Measurements from ENCODE around the gene JOSD1.

DNA sequence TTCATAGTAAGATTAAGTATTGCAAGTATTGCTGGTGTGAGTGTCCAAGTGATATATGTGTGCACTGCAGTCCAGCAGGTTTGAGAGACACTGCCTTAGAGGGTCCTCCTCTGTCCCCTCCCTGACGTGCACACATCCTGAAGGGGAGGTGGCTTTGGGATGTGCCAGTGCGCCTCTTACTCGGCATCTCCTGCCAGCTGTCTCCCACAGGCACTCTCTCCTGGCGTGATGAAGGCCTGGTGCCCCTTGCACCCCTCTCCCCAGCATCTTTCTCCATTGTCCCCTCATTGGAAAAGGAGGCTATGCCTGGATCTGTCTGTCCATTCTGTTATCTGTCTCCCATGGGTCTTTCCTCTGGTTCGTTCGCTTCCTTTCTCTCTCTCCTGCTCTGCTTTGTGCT is 29.2 kb upstream of the JOSD1 start:
- TF ChIP-seq ESRRA (IDR thresholded peaks at IDR 0.05; ENCODE audit: low read length) (no peak), RCOR1 (conservative IDR thresholded peaks at IDR 0.05; ENCODE audit: low read depth, low read length) (no peak), EP300 (IDR thresholded peaks at IDR 0.05; ENCODE audit: borderline replicate concordance in 1 of 2, control insufficient read depth in 1 of 2, low read depth in 2 of 2, low read length in 2 of 2) (no peak), JUND (IDR thresholded peaks at IDR 0.05; ENCODE audit: low read depth, low read length) (no peak), POLR2A (IDR thresholded peaks at IDR 0.05; ENCODE audit: low read depth, low read length) (no peak), JUNB (IDR thresholded peaks at IDR 0.05) (no peak), YY1 (IDR thresholded peaks at IDR 0.05; ENCODE audit: low read depth, low read length) (no peak), NR2C1 (IDR thresholded peaks at IDR 0.05) (no peak), HDAC6 (IDR thresholded peaks at IDR 0.05; ENCODE audit: unreplicated experiment) (no peak)
- TF ChIP-seq, protein P1, sequence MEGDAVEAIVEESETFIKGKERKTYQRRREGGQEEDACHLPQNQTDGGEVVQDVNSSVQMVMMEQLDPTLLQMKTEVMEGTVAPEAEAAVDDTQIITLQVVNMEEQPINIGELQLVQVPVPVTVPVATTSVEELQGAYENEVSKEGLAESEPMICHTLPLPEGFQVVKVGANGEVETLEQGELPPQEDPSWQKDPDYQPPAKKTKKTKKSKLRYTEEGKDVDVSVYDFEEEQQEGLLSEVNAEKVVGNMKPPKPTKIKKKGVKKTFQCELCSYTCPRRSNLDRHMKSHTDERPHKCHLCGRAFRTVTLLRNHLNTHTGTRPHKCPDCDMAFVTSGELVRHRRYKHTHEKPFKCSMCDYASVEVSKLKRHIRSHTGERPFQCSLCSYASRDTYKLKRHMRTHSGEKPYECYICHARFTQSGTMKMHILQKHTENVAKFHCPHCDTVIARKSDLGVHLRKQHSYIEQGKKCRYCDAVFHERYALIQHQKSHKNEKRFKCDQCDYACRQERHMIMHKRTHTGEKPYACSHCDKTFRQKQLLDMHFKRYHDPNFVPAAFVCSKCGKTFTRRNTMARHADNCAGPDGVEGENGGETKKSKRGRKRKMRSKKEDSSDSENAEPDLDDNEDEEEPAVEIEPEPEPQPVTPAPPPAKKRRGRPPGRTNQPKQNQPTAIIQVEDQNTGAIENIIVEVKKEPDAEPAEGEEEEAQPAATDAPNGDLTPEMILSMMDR (IDR thresholded peaks at IDR 0.05 in 2 of 3, conservative IDR thresholded peaks at IDR 0.05 in 1 of 3; ENCODE audit: control insufficient read depth in 2 of 3, extremely low read depth in 1 of 3, insufficient read depth in 1 of 3, low read depth in 3 of 3, low read length in 3 of 3) = no peak
- TF ChIP-seq, protein P2, sequence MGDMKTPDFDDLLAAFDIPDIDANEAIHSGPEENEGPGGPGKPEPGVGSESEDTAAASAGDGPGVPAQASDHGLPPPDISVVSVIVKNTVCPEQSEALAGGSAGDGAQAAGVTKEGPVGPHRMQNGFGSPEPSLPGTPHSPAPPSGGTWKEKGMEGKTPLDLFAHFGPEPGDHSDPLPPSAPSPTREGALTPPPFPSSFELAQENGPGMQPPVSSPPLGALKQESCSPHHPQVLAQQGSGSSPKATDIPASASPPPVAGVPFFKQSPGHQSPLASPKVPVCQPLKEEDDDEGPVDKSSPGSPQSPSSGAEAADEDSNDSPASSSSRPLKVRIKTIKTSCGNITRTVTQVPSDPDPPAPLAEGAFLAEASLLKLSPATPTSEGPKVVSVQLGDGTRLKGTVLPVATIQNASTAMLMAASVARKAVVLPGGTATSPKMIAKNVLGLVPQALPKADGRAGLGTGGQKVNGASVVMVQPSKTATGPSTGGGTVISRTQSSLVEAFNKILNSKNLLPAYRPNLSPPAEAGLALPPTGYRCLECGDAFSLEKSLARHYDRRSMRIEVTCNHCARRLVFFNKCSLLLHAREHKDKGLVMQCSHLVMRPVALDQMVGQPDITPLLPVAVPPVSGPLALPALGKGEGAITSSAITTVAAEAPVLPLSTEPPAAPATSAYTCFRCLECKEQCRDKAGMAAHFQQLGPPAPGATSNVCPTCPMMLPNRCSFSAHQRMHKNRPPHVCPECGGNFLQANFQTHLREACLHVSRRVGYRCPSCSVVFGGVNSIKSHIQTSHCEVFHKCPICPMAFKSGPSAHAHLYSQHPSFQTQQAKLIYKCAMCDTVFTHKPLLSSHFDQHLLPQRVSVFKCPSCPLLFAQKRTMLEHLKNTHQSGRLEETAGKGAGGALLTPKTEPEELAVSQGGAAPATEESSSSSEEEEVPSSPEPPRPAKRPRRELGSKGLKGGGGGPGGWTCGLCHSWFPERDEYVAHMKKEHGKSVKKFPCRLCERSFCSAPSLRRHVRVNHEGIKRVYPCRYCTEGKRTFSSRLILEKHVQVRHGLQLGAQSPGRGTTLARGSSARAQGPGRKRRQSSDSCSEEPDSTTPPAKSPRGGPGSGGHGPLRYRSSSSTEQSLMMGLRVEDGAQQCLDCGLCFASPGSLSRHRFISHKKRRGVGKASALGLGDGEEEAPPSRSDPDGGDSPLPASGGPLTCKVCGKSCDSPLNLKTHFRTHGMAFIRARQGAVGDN (IDR thresholded peaks at IDR 0.05) = no peak
- TF ChIP-seq, protein P3, sequence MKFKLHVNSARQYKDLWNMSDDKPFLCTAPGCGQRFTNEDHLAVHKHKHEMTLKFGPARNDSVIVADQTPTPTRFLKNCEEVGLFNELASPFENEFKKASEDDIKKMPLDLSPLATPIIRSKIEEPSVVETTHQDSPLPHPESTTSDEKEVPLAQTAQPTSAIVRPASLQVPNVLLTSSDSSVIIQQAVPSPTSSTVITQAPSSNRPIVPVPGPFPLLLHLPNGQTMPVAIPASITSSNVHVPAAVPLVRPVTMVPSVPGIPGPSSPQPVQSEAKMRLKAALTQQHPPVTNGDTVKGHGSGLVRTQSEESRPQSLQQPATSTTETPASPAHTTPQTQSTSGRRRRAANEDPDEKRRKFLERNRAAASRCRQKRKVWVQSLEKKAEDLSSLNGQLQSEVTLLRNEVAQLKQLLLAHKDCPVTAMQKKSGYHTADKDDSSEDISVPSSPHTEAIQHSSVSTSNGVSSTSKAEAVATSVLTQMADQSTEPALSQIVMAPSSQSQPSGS (IDR thresholded peaks at IDR 0.05; ENCODE audit: low read length) = no peak
- TF ChIP-seq, protein P4, sequence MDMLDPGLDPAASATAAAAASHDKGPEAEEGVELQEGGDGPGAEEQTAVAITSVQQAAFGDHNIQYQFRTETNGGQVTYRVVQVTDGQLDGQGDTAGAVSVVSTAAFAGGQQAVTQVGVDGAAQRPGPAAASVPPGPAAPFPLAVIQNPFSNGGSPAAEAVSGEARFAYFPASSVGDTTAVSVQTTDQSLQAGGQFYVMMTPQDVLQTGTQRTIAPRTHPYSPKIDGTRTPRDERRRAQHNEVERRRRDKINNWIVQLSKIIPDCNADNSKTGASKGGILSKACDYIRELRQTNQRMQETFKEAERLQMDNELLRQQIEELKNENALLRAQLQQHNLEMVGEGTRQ (IDR thresholded peaks at IDR 0.05; ENCODE audit: borderline replicate concordance, low read depth, low read length) = no peak
